Keratinocyte (primary cell): ENCODE measurements around the gene GNG5. TPM values are rescaled to one million over a fixed set of nuclear protein-coding genes. Genes with fewer than 3 reads are reported as not detected.

ENCODE experiments used
- DNase-seq: peaks from one replicate; pipeline ENCODE4 v3.0.0-alpha.2; 2011; ENCODE audit warnings: low read depth, missing footprints, low spot score
- FAIRE-seq: peaks from 2 replicates; lab custom pipeline; 2011; peaks lifted over from hg19 to GRCh38; lab: Jason Lieb, UNC
- H2AFZ ChIP-seq: 2 replicates; pipeline ENCODE4 v1.6.0; 2012; ENCODE audit warnings: low read length, control low read depth, inconsistent platforms; ENCODE audit not compliant: control insufficient read depth
- H3K27ac ChIP-seq: 2 replicates; pipeline ENCODE4 v1.5.1; 2011; ENCODE audit warnings: low read length; ENCODE audit not compliant: control insufficient read depth, insufficient read depth
- H3K27me3 ChIP-seq: 3 replicates; pipeline ENCODE4 v1.6.0; 2011; ENCODE audit warnings: low read length; ENCODE audit not compliant: control insufficient read depth, insufficient read depth; ENCODE audit errors: extremely low read depth
- H3K36me3 ChIP-seq, 2 experiments: 2 replicates in 1 of 2; 3 replicates in 1 of 2; pipeline ENCODE4 v1.5.1; 2011; ENCODE audit warnings: low read length in 2 of 2, mild to moderate bottlenecking in 1 of 2; ENCODE audit not compliant: control insufficient read depth in 2 of 2, insufficient read depth in 2 of 2; ENCODE audit errors: extremely low read depth in 1 of 2
- H3K4me1 ChIP-seq: 3 replicates; pipeline ENCODE4 v1.5.1; 2011; ENCODE audit warnings: low read length; ENCODE audit not compliant: control insufficient read depth, insufficient read depth; ENCODE audit errors: extremely low read depth
- H3K4me2 ChIP-seq: 3 replicates; pipeline ENCODE4 v1.6.0; 2011; ENCODE audit warnings: low read depth, low read length; ENCODE audit not compliant: control insufficient read depth, insufficient read depth; ENCODE audit errors: extremely low read depth
- H3K4me3 ChIP-seq, 3 experiments: fragments of 200-600 bp in 1 of 3; sonication (generic) in 1 of 3; 2 replicates in 2 of 3; 3 replicates in 1 of 3; pipeline ENCODE4 v1.5.1; 2011 to 2016; ENCODE audit warnings: low read length in 3 of 3, mild to moderate bottlenecking in 3 of 3, control low read depth in 2 of 3, inconsistent platforms in 1 of 3, low read depth in 1 of 3, mixed read lengths in 1 of 3, mixed run types in 1 of 3, moderate library complexity in 1 of 3; ENCODE audit not compliant: control insufficient read depth in 2 of 3, insufficient read depth in 2 of 3; ENCODE audit errors: extremely low read depth in 1 of 3
- H3K79me2 ChIP-seq: 2 replicates; pipeline ENCODE4 v1.6.0; 2012; ENCODE audit warnings: low read length; ENCODE audit not compliant: control insufficient read depth, insufficient read depth
- H3K9ac ChIP-seq: 3 replicates; pipeline ENCODE4 v1.6.0; 2011; ENCODE audit warnings: low read length; ENCODE audit not compliant: control insufficient read depth, insufficient read depth; ENCODE audit errors: extremely low read depth
- H3K9me1 ChIP-seq: 3 replicates; pipeline ENCODE4 v1.6.0; 2011; ENCODE audit warnings: low read length; ENCODE audit not compliant: control insufficient read depth, insufficient read depth; ENCODE audit errors: extremely low read depth
- H3K9me3 ChIP-seq: 2 replicates; pipeline ENCODE4 v1.5.1; 2012; ENCODE audit warnings: low read depth, low read length; ENCODE audit not compliant: control insufficient read depth
- H4K20me1 ChIP-seq: 3 replicates; pipeline ENCODE4 v1.6.0; 2011; ENCODE audit warnings: low read length; ENCODE audit not compliant: control insufficient read depth, insufficient read depth; ENCODE audit errors: extremely low read depth
- EZH2 ChIP-seq: IDR thresholded peaks from one replicate; pipeline ENCODE4 v1.6.1; 2012; ENCODE audit warnings: inconsistent platforms, mild to moderate bottlenecking, low read length, moderate library complexity
- dilution Hi-C: fragments of 300-500 bp; cut with MboI; formaldehyde crosslinking; loops from one replicate; pipeline ENCODE4 v1.7.0; 2020; ENCODE audit warnings: low sequenced_read_pairs; ENCODE audit not compliant: extremely low pct_ligation_motif_present
- polyA plus RNA-seq, 5 experiments: library from polyadenylated mRNA; depleted of rRNA in 3 of 5; stranded (reverse) in 3 of 5; stranded (forward) in 1 of 5; unstranded in 1 of 5; fragments of >200 nt; gene quantifications; 1 replicate in 1 of 5; 2 replicates in 3 of 5; 3 replicates in 1 of 5; pipeline versions ENCODE4 v1.2.1 to v1.2.3, GENCODE V29; 2011 to 2012; ENCODE audit warnings: missing spikeins in 2 of 5, low read depth in 1 of 5, low replicate concordance in 1 of 5
- TF ChIP-seq, protein P1 (sequence below), 3 experiments: IDR thresholded peaks in 1 of 3; conservative IDR thresholded peaks in 1 of 3; optimal IDR thresholded peaks in 1 of 3; 2 replicates in 2 of 3; 3 replicates in 1 of 3; pipeline versions ENCODE3 to v1.5.1; 2011; ENCODE audit warnings: low read length in 3 of 3, mild to moderate bottlenecking in 3 of 3, moderate library complexity in 2 of 3, control low read depth in 1 of 3, inconsistent platforms in 1 of 3; ENCODE audit not compliant: insufficient read depth in 2 of 3; ENCODE audit errors: extremely low read depth in 1 of 3

The GNG5 gene
- polyA plus RNA-seq, 1 donor (not counting 4 experiments of a cell fraction or from before 2014, with no cell fraction given): 167 TPM

DNA sequence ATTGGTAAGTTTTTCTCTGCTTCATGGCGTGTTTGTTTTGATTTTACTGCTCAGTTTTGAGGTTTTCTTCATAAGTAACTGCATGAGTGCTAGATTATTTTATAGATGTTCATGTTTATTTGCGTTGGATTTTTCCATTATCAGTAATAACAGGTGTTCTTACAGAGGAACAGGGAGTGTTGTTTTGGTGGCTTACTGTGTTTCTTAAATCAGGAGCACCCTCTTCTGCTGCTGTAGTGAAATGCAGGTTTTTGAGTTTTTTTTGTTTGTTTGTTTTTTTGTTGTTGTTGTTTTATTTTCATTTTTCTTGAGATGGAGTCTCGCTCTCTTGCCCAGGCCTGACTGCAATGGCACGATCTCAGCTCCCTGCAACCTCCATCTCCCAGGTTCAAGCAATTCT, 35.3 kb upstream of the GNG5 start:
- H3K36me3 ChIP-seq: no peaks in the 10 kb centered on the region
- dilution Hi-C loops: no loop called here
- H3K4me1 ChIP-seq: no peaks in the 10 kb centered on the region
- no peaks in the 10 kb centered on the region for H3K9me3 ChIP-seq
- H3K4me3 ChIP-seq: no peak overlapping the region
- no peak overlapping the region for H3K9ac ChIP-seq
- H3K27ac ChIP-seq: no peak overlapping the region
- no peaks in the 10 kb centered on the region for H3K9me1 ChIP-seq
- H4K20me1 ChIP-seq: no peaks in the 10 kb centered on the region
- no peaks in the 10 kb centered on the region for H3K27me3 ChIP-seq
- no peaks in the 10 kb centered on the region for H3K79me2 ChIP-seq
- TF ChIP-seq EZH2: no peak
- TF ChIP-seq, protein P1, sequence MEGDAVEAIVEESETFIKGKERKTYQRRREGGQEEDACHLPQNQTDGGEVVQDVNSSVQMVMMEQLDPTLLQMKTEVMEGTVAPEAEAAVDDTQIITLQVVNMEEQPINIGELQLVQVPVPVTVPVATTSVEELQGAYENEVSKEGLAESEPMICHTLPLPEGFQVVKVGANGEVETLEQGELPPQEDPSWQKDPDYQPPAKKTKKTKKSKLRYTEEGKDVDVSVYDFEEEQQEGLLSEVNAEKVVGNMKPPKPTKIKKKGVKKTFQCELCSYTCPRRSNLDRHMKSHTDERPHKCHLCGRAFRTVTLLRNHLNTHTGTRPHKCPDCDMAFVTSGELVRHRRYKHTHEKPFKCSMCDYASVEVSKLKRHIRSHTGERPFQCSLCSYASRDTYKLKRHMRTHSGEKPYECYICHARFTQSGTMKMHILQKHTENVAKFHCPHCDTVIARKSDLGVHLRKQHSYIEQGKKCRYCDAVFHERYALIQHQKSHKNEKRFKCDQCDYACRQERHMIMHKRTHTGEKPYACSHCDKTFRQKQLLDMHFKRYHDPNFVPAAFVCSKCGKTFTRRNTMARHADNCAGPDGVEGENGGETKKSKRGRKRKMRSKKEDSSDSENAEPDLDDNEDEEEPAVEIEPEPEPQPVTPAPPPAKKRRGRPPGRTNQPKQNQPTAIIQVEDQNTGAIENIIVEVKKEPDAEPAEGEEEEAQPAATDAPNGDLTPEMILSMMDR (optimal IDR thresholded peaks at IDR 0.05 in 1 of 3, IDR thresholded peaks at IDR 0.05 in 1 of 3, conservative IDR thresholded peaks at IDR 0.05 in 1 of 3; ENCODE audit: extremely low read depth in 1 of 3, insufficient read depth in 2 of 3, low read length in 3 of 3): peak in 1 of 3 experiments; percentile 10
- H3K4me2 ChIP-seq: no peak overlapping the region
- FAIRE-seq (no peak), DNase-seq (no peak)
- no peak overlapping the region for H2AFZ ChIP-seq

DNA sequence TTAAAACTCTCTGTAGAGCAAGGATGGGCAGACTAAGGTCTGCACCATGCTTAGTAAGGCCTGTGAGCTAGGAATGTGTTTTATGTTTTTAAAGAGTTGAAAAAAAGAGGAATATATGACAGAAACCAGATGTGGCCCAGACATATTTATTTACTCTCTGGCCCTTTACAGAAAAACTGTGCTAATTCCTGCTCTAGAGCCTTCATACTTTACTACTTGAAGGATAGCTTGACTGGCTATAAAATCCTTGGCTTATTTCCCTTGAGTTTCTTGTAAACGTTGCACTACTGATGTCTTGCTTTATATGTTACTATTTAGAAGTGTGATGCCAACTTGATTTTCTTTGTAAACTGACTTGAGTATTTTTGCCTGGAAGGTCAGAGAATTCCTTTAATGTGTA, 34.4 kb upstream of the GNG5 start:
- DNase-seq: no peak

More for the DNA sequence above, 34.4 kb upstream of the GNG5 start:
- no peaks in the 10 kb centered on the region for H3K79me2 ChIP-seq
- no peaks in the 10 kb centered on the region for H3K36me3 ChIP-seq
- H3K4me2 ChIP-seq: no peak overlapping the region
- no peaks in the 10 kb centered on the region for H3K4me1 ChIP-seq
- H4K20me1 ChIP-seq: no peaks in the 10 kb centered on the region
- no peaks in the 10 kb centered on the region for H3K27me3 ChIP-seq
- H3K9me1 ChIP-seq: no peaks in the 10 kb centered on the region
- H3K27ac ChIP-seq: no peak overlapping the region
- FAIRE-seq: peak; percentile 32
- no peaks in the 10 kb centered on the region for H3K9me3 ChIP-seq
- no peak overlapping the region for H3K9ac ChIP-seq
- H3K4me3 ChIP-seq: no peak overlapping the region
- H2AFZ ChIP-seq: no peak overlapping the region
- dilution Hi-C loops: no loop called here
- TF ChIP-seq, protein P1 (optimal IDR thresholded peaks at IDR 0.05 in 1 of 3, IDR thresholded peaks at IDR 0.05 in 1 of 3, conservative IDR thresholded peaks at IDR 0.05 in 1 of 3; ENCODE audit: extremely low read depth in 1 of 3, insufficient read depth in 2 of 3, low read length in 3 of 3): no peak
- TF ChIP-seq EZH2: no peak
